Skeletal muscle cell (primary cell): ENCODE data around the gene LIN9.

Experiments
- DNase-seq: peaks from one replicate; pipeline ENCODE4 v3.0.0-alpha.2; 2010; ENCODE audit warnings: low read depth
- H3K4me3 ChIP-seq: 2 replicates; pipeline ENCODE4 v1.5.1; 2011; ENCODE audit warnings: low read depth, mild to moderate bottlenecking, control low read depth, low read length, moderate library complexity

Gene LIN9

GRCh38 chr1:226325178-226325577 lies 16.2 kb upstream of the LIN9 start:
- H3K4me3 ChIP-seq, result no peak overlapping the region
- DNase-seq, result no peak

- no peak for DNase-seq
- H3K4me3 ChIP-seq, result no peak overlapping the region
Observed at GRCh38 chr1:226324479-226324878, 15.5 kb upstream of the LIN9 start.

- no peak for DNase-seq
- no peak overlapping the region for H3K4me3 ChIP-seq
Observed at GRCh38 chr1:226322986-226323385, 14.0 kb upstream of the LIN9 start.

- H3K4me3 ChIP-seq, result no peak overlapping the region
- no peak for DNase-seq
Observed at GRCh38 chr1:226320930-226321329, 12.0 kb upstream of the LIN9 start.

- H3K4me3 ChIP-seq, result no peak overlapping the region
- DNase-seq, result no peak
Observed at GRCh38 chr1:226318471-226318870, 9.5 kb upstream of the LIN9 start.

GRCh38 chr1:226314055-226314454 lies 5.1 kb upstream of the LIN9 start:
- DNase-seq, result no peak
- H3K4me3 ChIP-seq, result no peak overlapping the region

- no peak overlapping the region for H3K4me3 ChIP-seq
- DNase-seq, result no peak
Observed at GRCh38 chr1:226312065-226312464, 3.1 kb upstream of the LIN9 start.

- DNase-seq, result no peak
Observed at GRCh38 chr1:226311376-226311775, 2.4 kb upstream of the LIN9 start.

GRCh38 chr1:226310637-226311195 lies 1.8 kb upstream of the LIN9 start:
- no peak overlapping the region for H3K4me3 ChIP-seq
- DNase-seq, result no peak

More at GRCh38 chr1:226311376-226311775, 2.4 kb upstream of the LIN9 start:
- no peak overlapping the region for H3K4me3 ChIP-seq

- H3K4me3 ChIP-seq, result no peak overlapping the region
- no peak for DNase-seq
Observed at GRCh38 chr1:226310245-226310540, 1.2 kb upstream of the LIN9 start.

GRCh38 chr1:226309398-226310244 lies 657 bp upstream of the LIN9 start:
- no peak for DNase-seq
- peak overlapping the region; percentile 97 for H3K4me3 ChIP-seq

GRCh38 chr1:226308166-226308722 lies 720 bp downstream of the LIN9 start:
- DNase-seq, result no peak

GRCh38 chr1:226306425-226306824 lies 2.5 kb downstream of the LIN9 start:
- H3K4me3 ChIP-seq, result no peak overlapping the region
- DNase-seq, result no peak

More at GRCh38 chr1:226308166-226308722, 720 bp downstream of the LIN9 start:
- H3K4me3 ChIP-seq, result peak overlapping the region; percentile 97

GRCh38 chr1:226305184-226305583 lies 3.8 kb downstream of the LIN9 start:
- no peak for DNase-seq
- H3K4me3 ChIP-seq, result no peak overlapping the region

- DNase-seq, result no peak
- no peak overlapping the region for H3K4me3 ChIP-seq
Observed at GRCh38 chr1:226304291-226304955, 4.5 kb downstream of the LIN9 start.

GRCh38 chr1:226302731-226303130 lies 6.2 kb downstream of the LIN9 start:
- no peak for DNase-seq
- H3K4me3 ChIP-seq, result no peak overlapping the region

- DNase-seq, result no peak
- no peak overlapping the region for H3K4me3 ChIP-seq
Observed at GRCh38 chr1:226296911-226297310, 12.1 kb downstream of the LIN9 start.

- H3K4me3 ChIP-seq, result no peak overlapping the region
- DNase-seq, result no peak
Observed at GRCh38 chr1:226293553-226293920, 15.4 kb downstream of the LIN9 start.

- DNase-seq, result no peak
- no peak overlapping the region for H3K4me3 ChIP-seq
Observed at GRCh38 chr1:226292874-226293552, 16.0 kb downstream of the LIN9 start.

GRCh38 chr1:226287587-226287986 lies 21.4 kb downstream of the LIN9 start:
- H3K4me3 ChIP-seq, result no peak overlapping the region
- no peak for DNase-seq
